CD4-positive, alpha-beta T cell treated with Interleukin-15 for 4 hours (primary cell): ENCODE measurements around the gene TRAF1.
A peak's percentile ranks its signal among the peaks of the same experiment; 100 is the strongest.

Source experiments
- DNase-seq: peaks from one replicate; pipeline ENCODE4 v3.0.0-alpha.2; 2020; ENCODE audit warnings: low spot score

Gene TRAF1

GRCh38 chr9:120940573-120940972 lies 14.0 kb upstream of the TRAF1 start:
- no peak for DNase-seq

GRCh38 chr9:120938851-120939250 lies 12.3 kb upstream of the TRAF1 start:
- no peak for DNase-seq

GRCh38 chr9:120937596-120937995 lies 11.0 kb upstream of the TRAF1 start:
- DNase-seq = no peak

GRCh38 chr9:120937127-120937526 lies 10.5 kb upstream of the TRAF1 start:
- no peak for DNase-seq

GRCh38 chr9:120936764-120937122 lies 10.1 kb upstream of the TRAF1 start:
- DNase-seq = no peak

DNA sequence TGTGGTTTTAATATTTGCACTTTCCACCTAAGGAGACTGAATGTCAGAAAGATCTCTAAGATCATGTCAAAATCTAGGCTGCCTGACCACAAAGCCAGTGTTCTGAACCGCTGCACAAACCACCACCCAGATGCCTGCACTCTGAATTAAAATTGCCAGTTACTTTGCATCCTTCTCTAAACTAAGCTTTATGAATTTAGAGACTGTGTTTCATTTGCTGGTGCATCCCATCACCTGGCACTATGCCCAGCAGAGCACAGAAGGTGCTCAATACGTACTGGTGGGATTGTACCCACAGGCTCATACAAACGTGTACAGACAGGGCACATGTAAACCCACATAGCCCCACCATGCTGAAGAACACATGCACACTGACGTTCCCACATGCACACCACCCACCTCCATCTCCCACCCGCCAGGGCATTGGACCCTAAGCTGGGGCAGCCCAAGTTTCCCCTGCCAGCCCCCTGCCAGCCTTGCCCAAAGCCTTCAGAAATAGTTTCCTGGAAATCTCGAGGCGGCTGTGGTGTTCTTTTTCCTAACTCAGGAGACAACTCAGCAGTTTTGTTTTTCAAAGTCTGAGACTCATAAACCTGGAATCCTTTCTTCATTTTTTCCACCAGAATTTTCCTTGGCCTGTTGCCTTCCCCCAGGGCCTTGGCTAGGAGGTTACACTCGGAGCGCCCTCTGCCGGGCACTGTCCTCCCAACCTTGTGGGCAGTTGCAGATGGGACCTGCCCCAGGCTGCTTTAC lies 9.6 kb upstream of the TRAF1 start:
- DNase-seq = peak; percentile 88

- no peak for DNase-seq
Observed at GRCh38 chr9:120935383-120935857, 8.8 kb upstream of the TRAF1 start.

GRCh38 chr9:120934281-120934680 lies 7.7 kb upstream of the TRAF1 start:
- no peak for DNase-seq

DNA sequence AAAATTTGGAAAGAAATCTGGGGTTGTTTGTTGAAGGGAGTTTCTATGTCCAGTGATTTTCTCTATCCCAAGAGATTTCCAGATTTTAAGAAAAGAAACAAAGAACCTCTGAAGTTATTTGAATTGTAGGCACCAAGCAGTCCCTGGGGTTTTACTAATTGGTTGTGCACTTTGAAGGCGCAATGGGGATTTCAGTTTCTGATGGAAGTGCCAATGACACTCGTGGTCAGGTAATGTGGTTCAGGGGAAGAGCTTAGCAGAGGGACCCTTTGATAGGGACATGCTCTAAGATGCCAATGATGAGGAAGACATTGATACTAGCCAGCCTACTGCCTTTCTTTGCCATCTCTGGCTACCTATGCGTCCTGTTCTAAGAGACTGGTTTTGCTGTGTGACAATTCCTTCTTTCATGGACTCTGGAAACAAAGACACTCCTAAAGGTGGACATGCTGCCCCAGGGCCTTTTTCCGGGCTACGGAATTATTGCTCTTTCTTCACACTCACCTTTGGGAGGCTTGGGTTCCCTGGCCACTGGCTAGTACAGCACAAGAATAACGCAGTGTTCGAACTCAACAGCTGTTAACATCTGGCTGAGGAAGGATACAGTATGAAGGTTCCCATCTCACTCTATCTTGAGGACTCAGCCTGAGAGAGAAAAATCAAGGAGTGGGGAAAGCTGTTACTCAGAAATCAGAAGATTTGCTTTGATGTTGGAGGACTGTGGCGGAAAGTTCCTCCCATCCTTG lies 6.9 kb upstream of the TRAF1 start:
- no peak for DNase-seq

DNA sequence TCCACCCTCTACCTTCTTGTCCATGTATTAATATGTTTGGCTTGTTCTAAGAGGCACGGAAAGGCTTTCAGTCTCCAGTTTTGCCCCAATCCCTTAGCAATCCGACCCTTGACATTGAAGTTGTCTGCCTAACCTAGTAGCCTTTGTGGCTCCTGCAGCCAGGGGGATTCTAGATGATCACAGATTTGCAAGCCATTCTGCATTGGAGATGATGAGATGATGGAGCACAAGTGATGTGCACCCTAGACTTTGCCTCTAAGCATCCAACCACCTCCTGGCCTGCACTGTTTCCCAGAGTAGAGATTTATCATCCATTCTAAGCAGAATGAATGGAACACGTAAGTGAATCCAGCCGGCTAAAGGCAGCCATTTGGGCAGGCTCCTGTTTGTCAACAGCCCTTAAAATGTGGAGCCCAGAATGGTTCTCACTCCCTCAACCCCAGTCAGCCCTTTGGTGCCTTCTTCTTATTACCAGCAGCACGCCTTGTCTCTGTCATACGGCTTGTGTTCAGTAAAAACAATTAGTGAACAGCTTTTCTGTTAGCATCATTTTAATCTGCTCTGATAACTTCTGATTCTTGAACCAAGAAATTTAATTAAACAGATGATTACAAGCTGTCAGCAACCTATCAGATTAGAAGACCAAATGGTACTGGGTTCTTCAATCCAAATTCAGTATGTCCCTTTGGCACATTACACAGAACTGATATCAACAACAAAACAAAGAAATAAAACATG lies 5.7 kb upstream of the TRAF1 start:
- DNase-seq = no peak

- DNase-seq = peak; percentile 84
Observed at GRCh38 chr9:120931231-120932085, 4.9 kb upstream of the TRAF1 start.

- no peak for DNase-seq
Observed at GRCh38 chr9:120929229-120929791, 2.7 kb upstream of the TRAF1 start.

DNA sequence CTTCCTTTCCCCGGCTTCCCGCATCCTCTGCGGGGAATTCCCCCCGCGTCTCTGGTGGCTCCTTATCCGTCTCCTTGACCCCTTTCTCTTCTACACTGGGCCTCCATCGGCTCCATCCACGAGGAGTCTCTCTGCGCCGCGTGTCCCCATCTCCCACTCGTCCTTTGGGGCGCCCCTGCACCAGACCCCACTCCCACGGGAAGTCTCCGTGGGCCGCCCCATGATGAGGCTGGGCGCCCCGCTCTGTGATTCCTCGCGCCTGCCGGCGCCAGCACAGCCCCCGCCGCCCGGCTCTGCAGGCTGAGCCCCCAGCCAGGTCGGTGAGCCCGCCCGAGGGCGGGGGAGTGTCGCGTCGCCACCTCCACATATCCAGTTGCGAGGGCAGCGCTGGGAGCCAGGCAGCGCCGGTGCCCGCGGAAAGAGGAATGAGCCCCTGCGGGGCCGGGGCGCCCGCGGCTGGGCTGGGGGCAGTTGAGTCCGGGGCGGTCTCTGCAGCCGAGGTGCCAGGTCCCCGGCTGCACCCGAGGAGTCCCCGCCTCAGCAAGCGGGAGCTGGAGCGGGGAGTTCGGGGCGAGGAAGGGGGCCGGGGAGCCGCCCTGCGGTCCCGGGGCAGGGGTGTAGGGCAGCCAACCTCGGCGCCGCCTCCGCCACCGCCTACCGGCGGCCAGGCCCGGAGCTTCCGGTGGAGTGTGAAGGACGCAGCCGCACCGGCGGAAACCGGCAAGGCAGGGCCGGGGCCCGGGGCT lies 2.1 kb upstream of the TRAF1 start:
- DNase-seq = peak; percentile 76

DNA sequence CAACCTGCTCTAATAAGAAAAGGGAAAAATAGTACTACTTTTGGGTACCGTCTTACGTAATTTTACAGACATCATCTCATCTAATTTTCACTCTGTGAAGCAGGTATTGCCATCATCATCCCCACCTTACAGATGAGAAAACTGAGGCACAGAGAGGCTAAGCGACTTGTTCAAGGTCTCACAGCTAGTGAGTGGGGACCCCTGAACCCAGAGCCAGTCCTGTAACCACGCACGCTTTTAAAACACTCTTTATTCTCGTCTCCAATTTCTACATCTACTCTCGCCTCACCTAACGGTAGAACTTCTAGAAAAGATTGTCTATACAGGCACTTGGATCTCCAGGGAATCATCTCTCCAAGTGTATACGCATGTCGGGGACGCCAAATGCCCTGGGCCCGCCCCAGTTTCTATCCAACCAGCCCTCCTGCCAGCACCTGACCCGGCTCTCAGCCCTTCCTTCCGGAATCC lies 1.5 kb upstream of the TRAF1 start:
- no peak for DNase-seq

- no peak for DNase-seq
Observed at GRCh38 chr9:120927269-120928014, 846 bp upstream of the TRAF1 start.

- peak; percentile 85 for DNase-seq
Observed at GRCh38 chr9:120925535-120926396, 830 bp downstream of the TRAF1 start.

DNA sequence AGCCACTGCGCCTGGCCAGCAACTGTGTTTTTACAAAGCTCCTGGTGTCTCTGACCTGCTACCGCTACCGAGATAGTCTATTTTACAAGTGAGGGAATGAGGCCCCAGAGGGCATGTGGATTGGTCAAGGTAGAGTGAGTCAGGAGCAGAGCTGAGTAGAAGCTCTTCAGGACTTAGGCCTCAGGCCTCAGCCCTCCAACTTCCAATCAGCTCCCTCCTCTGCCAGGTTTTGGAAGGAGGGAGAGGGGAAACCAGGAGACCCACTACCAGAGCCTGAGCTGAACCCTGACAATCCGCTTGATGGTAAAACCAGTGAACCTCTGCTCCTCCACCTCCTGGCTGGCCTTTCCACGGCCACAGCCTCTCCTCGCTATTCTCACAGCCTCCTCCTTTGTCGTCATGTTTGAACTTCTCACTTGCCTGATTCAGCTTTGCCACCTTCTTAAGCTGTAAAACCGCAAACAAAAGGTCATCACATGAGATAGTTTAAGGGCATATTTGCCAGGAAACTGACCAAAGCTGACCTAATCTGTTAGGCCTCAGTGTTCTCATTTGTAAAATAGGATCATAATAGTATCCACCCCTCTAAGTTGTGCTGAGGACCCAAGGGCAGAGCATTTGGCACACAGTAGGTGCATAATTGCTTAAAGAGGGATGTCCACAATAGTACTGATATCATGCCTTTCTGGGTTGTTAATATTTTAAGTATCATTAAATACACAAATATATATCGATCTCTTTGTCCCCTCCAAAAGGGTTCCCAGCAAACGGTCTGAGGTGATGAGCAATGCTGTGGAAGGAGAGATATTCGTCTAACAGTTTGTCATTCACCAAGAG lies 1.7 kb downstream of the TRAF1 start:
- DNase-seq = peak; percentile 57
